Mesendoderm (in vitro differentiated cells): Measurements from ENCODE around the gene SLC2A2.

Experiments used
- DNase-seq: peaks from one replicate; pipeline ENCODE4 v3.0.0; 2013
- H2AK5ac ChIP-seq: 2 replicates; pipeline ENCODE4 v1.6.1; 2013; ENCODE audit warnings: low read length, inconsistent platforms
- H2BK120ac ChIP-seq: 2 replicates; pipeline ENCODE4 v1.6.1; 2013; ENCODE audit warnings: low read depth, mild to moderate bottlenecking, low read length, moderate library complexity, mixed read lengths
- H2BK15ac ChIP-seq: replicated peaks from 2 replicates; pipeline ENCODE4 v1.6.1; 2013; ENCODE audit warnings: low read depth, mild to moderate bottlenecking, moderate library complexity
- H2BK5ac ChIP-seq: 2 replicates; pipeline ENCODE4 v1.6.1; 2013; ENCODE audit warnings: low read length, inconsistent platforms
- H3K18ac ChIP-seq: 2 replicates; pipeline ENCODE4 v1.6.1; 2013; ENCODE audit warnings: mild to moderate bottlenecking, low read length, mixed read lengths
- H3K23ac ChIP-seq: one replicate; pipeline ENCODE4 v1.6.1; 2013; ENCODE audit warnings: low read length
- H3K27ac ChIP-seq: 2 replicates; pipeline ENCODE4 v1.5.1; 2013; ENCODE audit warnings: low read depth, mild to moderate bottlenecking, inconsistent platforms, low read length, moderate library complexity
- H3K27me3 ChIP-seq: 2 replicates; pipeline ENCODE4 v1.6.1; 2013; ENCODE audit warnings: low read length, control low read depth, mild to moderate bottlenecking, inconsistent platforms; ENCODE audit not compliant: insufficient read depth, poor library complexity
- H3K36me3 ChIP-seq: 2 replicates; pipeline ENCODE4 v1.6.1; 2013; ENCODE audit warnings: low read length, inconsistent platforms; ENCODE audit not compliant: control insufficient read depth, insufficient read depth
- H3K4ac ChIP-seq: one replicate; pipeline ENCODE4 v1.6.1; 2013; ENCODE audit warnings: low read depth, mild to moderate bottlenecking, low read length, moderate library complexity
- H3K4me1 ChIP-seq: 2 replicates; pipeline ENCODE4 v1.6.1; 2013; ENCODE audit warnings: low read depth, low read length, inconsistent platforms; ENCODE audit not compliant: control insufficient read depth
- H3K4me2 ChIP-seq: 2 replicates; pipeline ENCODE4 v1.6.1; 2013; ENCODE audit warnings: low read length
- H3K4me3 ChIP-seq: 2 replicates; pipeline ENCODE4 v1.5.1; 2013; ENCODE audit warnings: mild to moderate bottlenecking, low read length
- H3K56ac ChIP-seq: one replicate; pipeline ENCODE4 v1.6.1; 2013; ENCODE audit warnings: low read length
- H3K79me1 ChIP-seq: 2 replicates; pipeline ENCODE4 v1.6.1; 2013; ENCODE audit warnings: low read length, inconsistent platforms
- H3K79me2 ChIP-seq: 2 replicates; pipeline ENCODE4 v1.6.1; 2013; ENCODE audit warnings: mild to moderate bottlenecking, low read length; ENCODE audit not compliant: control insufficient read depth, insufficient read depth
- H3K9ac ChIP-seq: 2 replicates; pipeline ENCODE4 v1.6.1; 2013; ENCODE audit warnings: low read length, inconsistent platforms
- H4K5ac ChIP-seq: one replicate; pipeline ENCODE4 v1.6.1; 2013; ENCODE audit warnings: low read length
- H4K8ac ChIP-seq: one replicate; pipeline ENCODE4 v1.6.1; 2013; ENCODE audit warnings: low read depth, mild to moderate bottlenecking, control low read depth, low read length, moderate library complexity
- WGBS: extraction: QIAGEN DNeasy Blood & Tissue Kit; methylation state at CpG from one replicate; pipeline ENCODE4 v1.1.7; 2013; ENCODE audit warnings: low lambda C conversion rate, missing lambda C conversion rate; ENCODE audit not compliant: insufficient coverage; ENCODE audit errors: extremely low coverage; 5-methylcytosine and 5-hydroxymethylcytosine counted together

The SLC2A2 gene

DNA sequence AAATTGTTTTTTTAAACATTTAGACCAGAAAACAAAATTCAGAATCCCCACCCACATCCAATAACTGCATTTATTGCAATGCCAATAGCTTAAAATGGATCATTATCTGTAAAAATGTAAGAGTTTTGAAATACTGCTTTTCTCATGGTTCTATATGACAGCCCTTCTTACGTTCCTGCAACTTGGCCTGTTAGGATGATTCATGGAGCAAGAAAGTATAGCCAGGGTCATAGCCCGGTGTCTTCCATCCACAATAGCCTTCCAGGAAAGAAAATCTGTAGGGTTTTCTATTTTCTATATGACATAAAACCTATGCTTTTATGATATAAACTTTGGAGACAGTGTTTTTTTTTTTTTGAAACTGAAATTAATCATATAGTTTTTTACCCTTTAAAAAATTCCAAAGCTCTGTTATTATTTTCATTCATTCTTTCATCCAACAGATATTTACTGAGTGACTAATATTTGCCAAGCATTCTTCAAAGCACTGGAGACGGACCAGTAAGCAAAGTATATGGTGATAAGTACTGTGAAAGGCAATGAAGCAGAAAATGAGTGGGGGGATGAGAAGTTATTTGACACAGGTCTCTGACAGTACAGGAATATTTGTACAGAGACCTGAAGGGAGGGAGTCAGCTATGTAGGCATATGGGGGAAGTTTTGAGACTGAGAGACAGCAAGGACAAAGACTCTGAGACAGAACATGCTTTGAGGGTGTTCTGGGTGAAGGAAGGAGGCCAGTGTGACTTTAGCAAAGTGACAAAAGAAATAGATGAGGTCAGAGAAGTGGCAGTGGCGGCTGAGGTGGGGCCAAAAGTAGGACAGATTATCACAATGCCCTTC lies 29.0 kb upstream of the SLC2A2 start:
- Histone ChIP-seq H3K4ac (no peak overlapping the region), H4K8ac (no peak overlapping the region), H3K36me3 (no peaks in the 10 kb centered on the region), H2AK5ac (no peak overlapping the region), H2BK15ac (no peak overlapping the region), H3K27ac (no peak overlapping the region), H3K18ac (no peak overlapping the region), H4K5ac (no peak overlapping the region), H3K4me3 (no peak overlapping the region), H3K4me1 (no peaks in the 10 kb centered on the region), H3K56ac (no peak overlapping the region), H3K23ac (no peak overlapping the region), H2BK5ac (no peak overlapping the region), H3K9ac (no peak overlapping the region), H3K79me1 (no peaks in the 10 kb centered on the region), H3K27me3 (no peaks in the 10 kb centered on the region), H2BK120ac (no peak overlapping the region), H3K4me2 (no peak overlapping the region), H3K79me2 (no peaks in the 10 kb centered on the region)
- no CpG with 5 or more reads among the region's 4 CpGs for WGBS
- DNase-seq, result no peak

DNA sequence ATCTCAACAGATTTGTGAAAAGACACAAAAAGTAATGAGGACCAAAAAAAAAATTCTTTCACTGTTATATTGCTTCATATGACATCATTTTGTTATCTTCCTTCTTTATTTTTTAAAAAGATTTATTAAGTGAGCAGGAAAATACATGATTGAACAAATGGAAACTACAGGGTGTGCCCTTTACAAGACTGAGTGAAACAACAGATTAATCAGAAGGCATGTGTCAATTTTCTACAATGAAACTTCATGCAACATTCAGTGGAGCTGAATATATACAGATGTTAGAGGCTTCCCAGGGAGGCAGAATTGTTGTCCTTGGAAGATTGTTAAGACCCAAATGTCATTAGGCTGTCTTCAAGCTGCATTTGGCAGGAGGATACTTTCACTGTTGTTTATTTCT lies 28.4 kb upstream of the SLC2A2 start:
- H4K5ac ChIP-seq, result no peak overlapping the region
- no peaks in the 10 kb centered on the region for H3K79me1 ChIP-seq
- no peak overlapping the region for H3K18ac ChIP-seq
- H3K4ac ChIP-seq, result no peak overlapping the region
- H2BK120ac ChIP-seq, result no peak overlapping the region
- H3K36me3 ChIP-seq, result no peaks in the 10 kb centered on the region
- H3K56ac ChIP-seq, result no peak overlapping the region
- no peak overlapping the region for H3K27ac ChIP-seq
- no peak overlapping the region for H2AK5ac ChIP-seq
- H3K4me1 ChIP-seq, result no peaks in the 10 kb centered on the region
- no peak overlapping the region for H3K23ac ChIP-seq
- no peak overlapping the region for H2BK15ac ChIP-seq
- H3K27me3 ChIP-seq, result no peaks in the 10 kb centered on the region
- H3K79me2 ChIP-seq, result no peaks in the 10 kb centered on the region
- H2BK5ac ChIP-seq, result no peak overlapping the region
- H3K4me2 ChIP-seq, result no peak overlapping the region
- H4K8ac ChIP-seq, result no peak overlapping the region
- H3K9ac ChIP-seq, result no peak overlapping the region
- no peak overlapping the region for H3K4me3 ChIP-seq
- DNase-seq, result no peak

DNA sequence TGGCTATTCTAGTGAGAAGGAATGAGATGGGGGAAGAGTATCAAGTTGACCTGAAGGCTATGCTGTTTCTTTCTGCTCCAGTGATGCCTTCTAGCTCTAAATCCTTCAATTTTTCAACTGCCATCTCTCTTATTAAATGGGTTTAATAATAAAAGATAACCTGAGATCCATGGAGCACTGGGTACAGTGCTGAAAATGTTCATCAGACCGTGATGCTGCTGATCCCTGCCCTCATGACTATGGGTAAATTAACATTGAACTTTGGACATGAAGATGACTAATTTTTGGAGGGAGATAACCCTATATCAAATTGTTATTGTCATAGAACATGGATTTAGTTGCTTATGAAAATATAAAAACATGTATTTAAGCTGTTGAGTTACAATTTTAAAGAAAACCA lies 27.7 kb upstream of the SLC2A2 start:
- no peaks in the 10 kb centered on the region for H3K27me3 ChIP-seq
- no peak overlapping the region for H3K4ac ChIP-seq
- H3K36me3 ChIP-seq, result no peaks in the 10 kb centered on the region
- H3K79me2 ChIP-seq, result no peaks in the 10 kb centered on the region
- H2BK5ac ChIP-seq, result no peak overlapping the region
- H3K18ac ChIP-seq, result no peak overlapping the region
- no peak overlapping the region for H3K23ac ChIP-seq
- no peak overlapping the region for H3K4me3 ChIP-seq
- H2BK15ac ChIP-seq, result no peak overlapping the region
- H4K8ac ChIP-seq, result no peak overlapping the region
- no peak overlapping the region for H4K5ac ChIP-seq
- H2AK5ac ChIP-seq, result no peak overlapping the region
- DNase-seq, result no peak
- H3K4me1 ChIP-seq, result no peaks in the 10 kb centered on the region
- H3K56ac ChIP-seq, result no peak overlapping the region
- H3K9ac ChIP-seq, result no peak overlapping the region
- H3K79me1 ChIP-seq, result no peaks in the 10 kb centered on the region
- WGBS, result no CpG with 5 or more reads among the region's 1 CpG
- no peak overlapping the region for H2BK120ac ChIP-seq
- no peak overlapping the region for H3K27ac ChIP-seq
- no peak overlapping the region for H3K4me2 ChIP-seq

DNA sequence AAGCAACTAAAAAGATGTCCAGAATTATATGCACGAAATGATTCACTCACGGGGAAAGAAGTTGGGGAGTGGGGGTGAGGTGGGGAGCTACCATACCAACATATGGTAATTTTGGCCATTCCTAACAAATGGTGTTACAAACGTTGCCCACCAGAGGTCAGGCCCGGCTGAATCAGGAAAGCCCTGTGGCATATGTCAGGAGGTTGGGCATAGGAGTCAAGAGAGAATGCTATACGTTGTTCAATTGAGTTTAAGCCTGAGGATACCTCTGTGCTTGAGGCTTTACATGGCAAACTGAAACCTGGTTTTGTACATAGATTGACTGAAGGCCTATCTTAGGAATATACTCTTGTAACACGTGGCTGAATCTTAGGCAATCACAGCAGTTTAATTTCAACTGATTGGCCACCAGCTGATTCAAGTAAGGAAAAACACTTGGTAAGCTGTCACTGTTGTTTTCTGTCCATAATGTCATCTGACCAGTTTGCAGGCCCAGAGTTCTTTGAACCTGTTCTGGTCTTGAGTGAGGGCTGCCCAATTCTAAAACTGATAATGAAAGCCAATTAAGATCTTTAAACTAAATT lies 23.4 kb upstream of the SLC2A2 start:
- Histone ChIP-seq H2BK15ac (no peak overlapping the region), H4K8ac (no peak overlapping the region), H3K4ac (no peak overlapping the region), H4K5ac (no peak overlapping the region), H2BK5ac (no peak overlapping the region), H3K79me2 (no peaks in the 10 kb centered on the region), H3K56ac (no peak overlapping the region), H2AK5ac (no peak overlapping the region), H3K4me1 (no peaks in the 10 kb centered on the region), H3K18ac (no peak overlapping the region), H3K27ac (no peak overlapping the region), H3K23ac (no peak overlapping the region), H3K79me1 (no peaks in the 10 kb centered on the region), H2BK120ac (no peak overlapping the region), H3K36me3 (no peaks in the 10 kb centered on the region), H3K9ac (no peak overlapping the region), H3K4me2 (no peak overlapping the region), H3K27me3 (no peaks in the 10 kb centered on the region), H3K4me3 (no peak overlapping the region)
- no CpG with 5 or more reads among the region's 6 CpGs for WGBS
- peak; percentile 81 for DNase-seq

DNA sequence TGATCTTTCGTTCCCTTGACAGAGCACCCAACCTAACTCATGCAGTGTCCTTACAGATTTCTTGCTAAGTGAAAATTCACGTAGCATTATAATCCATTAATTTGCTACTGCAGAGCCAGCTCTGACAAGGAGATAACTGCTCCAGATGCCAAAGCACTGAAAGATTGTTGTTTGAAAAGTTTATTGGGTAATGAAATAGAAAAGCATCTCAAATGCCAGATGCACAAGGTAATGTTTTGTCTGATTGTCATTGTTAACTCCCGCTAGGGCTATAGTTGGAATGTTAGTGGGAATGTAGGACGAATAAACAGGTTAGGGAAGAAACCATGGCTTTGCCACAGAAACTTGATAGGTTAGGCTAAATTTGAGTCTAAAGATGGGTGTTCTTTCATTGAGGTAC lies 20.2 kb upstream of the SLC2A2 start:
- Histone ChIP-seq H3K27me3 (no peaks in the 10 kb centered on the region), H3K27ac (no peak overlapping the region), H4K5ac (no peak overlapping the region), H3K18ac (no peak overlapping the region), H3K4me2 (no peak overlapping the region), H2AK5ac (no peak overlapping the region), H3K23ac (no peak overlapping the region), H3K79me1 (no peaks in the 10 kb centered on the region), H4K8ac (no peak overlapping the region), H3K4me3 (no peak overlapping the region), H3K36me3 (no peaks in the 10 kb centered on the region), H3K4me1 (no peaks in the 10 kb centered on the region), H3K79me2 (no peaks in the 10 kb centered on the region), H2BK120ac (no peak overlapping the region), H2BK15ac (no peak overlapping the region), H2BK5ac (no peak overlapping the region), H3K9ac (no peak overlapping the region), H3K56ac (no peak overlapping the region), H3K4ac (no peak overlapping the region)
- DNase-seq, result no peak
- WGBS, result no CpG with 5 or more reads among the region's 4 CpGs
